ENCODE data around the gene E2F4.

GRCh38 chr16:67150047-67150832 lies 41.7 kb upstream of the E2F4 start:
- TF ChIP-seq CTCF (IDR thresholded peaks at IDR 0.05; ENCODE audit: poor library complexity) (peak; percentile 13), EZH2 (IDR thresholded peaks at IDR 0.05; ENCODE audit: borderline replicate concordance) (no peak)
